Left lung (tissue), 10 donors: ENCODE results near the gene ARPP19. TPM values are rescaled to one million over a fixed set of nuclear protein-coding genes. Genes with fewer than 3 reads are reported as not detected.
"Not testable (repeated sequence)": the region's sequence is repeated elsewhere in the genome, so short reads cannot be mapped to it uniquely, and the experiment has no call there.

Source experiments
- ATAC-seq: fragments of 200-7000 bp; cut with Tn5 transposase; one replicate; pipeline ENCODE4 v1.9.1; 2020; ENCODE audit warnings: moderate library complexity
- DNase-seq, 4 donors: peaks; one replicate each; pipeline ENCODE4 v3.0.0-alpha.2; 2013 to 2020
- H3K27ac ChIP-seq, 2 donors: fragments of 200-600 bp; sonication (generic) in 1 of 2; one replicate each; pipeline versions ENCODE4 v1.5.0 to v1.8.0; 2020 to 2021
- H3K27me3 ChIP-seq, 2 donors: fragments of 200-600 bp; sonication (generic) in 1 of 2; one replicate each; pipeline versions ENCODE4 v1.5.0 to v1.8.0; 2020 to 2021
- H3K36me3 ChIP-seq, 2 donors: fragments of 200-600 bp; sonication (generic) in 1 of 2; one replicate each; pipeline versions ENCODE4 v1.5.0 to v1.8.0; 2020 to 2021
- H3K4me1 ChIP-seq, 2 donors: fragments of 200-600 bp; one replicate each; pipeline ENCODE4 v1.8.0; 2021
- H3K4me3 ChIP-seq, 2 donors: fragments of 200-600 bp; sonication (generic) in 1 of 2; one replicate each; pipeline versions ENCODE4 v1.5.0 to v1.8.0; 2020 to 2021; ENCODE audit warnings: mild to moderate bottlenecking in 1 of 2
- H3K9me3 ChIP-seq, 2 donors: fragments of 200-600 bp; sonication (generic) in 1 of 2; one replicate each; pipeline versions ENCODE4 v1.5.0 to v1.8.0; 2020 to 2021
- intact Hi-C, 2 donors: fragments of 100-400 bp; cut with DNase I; formaldehyde crosslinking; loops; one replicate each; pipeline versions ENCODE4 v1.11.2 to v1.14.2; 2022
- polyA plus RNA-seq, 6 donors: library from polyadenylated mRNA; unstranded; fragments of 120-200 nt; gene quantifications; one replicate each; pipeline ENCODE4 v1.2.1, GENCODE V29; 2013; ENCODE audit not compliant: insufficient read length in 6 of 6
- total RNA-seq, 2 donors: library from RNA; stranded (reverse); fragmentation: NEBNext Ultra II Directional; extraction: Animal tissue kit (Norgen Biotek cat#: 25700); gene quantifications; one replicate each; pipeline ENCODE4 v1.2.1, GENCODE V29; 2021
- TF ChIP-seq, protein P1 (sequence below), 2 donors: fragments of 200-600 bp; sonication (generic) in 1 of 2; IDR thresholded peaks; one replicate each; pipeline versions ENCODE4 v1.5.0 to v1.8.0; 2021; ENCODE audit warnings: antibody characterized with exemption in 2 of 2
- donor health status: DM: no; HTN: yes; CAD: no.
- donor health status: DM: no; HTN: no; CAD: no.

Gene ARPP19
- total and polyA plus RNA-seq, 8 donors, result 96.3 to 158 (median 110) TPM

DNA sequence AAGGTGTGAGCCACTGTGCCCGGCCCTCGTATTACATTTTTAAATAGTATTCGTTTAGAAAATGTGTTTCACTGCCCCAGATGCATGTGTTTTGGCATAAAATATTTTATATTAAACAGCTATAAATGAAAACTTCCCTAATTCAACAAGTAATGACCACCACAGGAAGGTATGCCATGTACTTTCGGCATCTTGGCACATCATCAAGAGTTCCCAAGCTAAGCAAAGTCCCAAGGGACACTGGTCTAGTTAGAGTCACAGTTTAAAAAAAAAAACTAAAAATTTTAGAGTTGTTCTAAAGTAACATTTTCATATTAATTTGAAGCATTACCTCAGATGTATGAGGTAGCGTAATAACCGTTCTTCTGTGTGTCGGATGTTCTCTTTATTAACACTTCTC lies 15.6 kb upstream of the ARPP19 start:
- peaks cover 0 to 28% of the 10 kb centered on the region in 2 donors for H3K36me3 ChIP-seq
- H3K27me3 ChIP-seq, result no peaks in the 10 kb centered on the region
- H3K4me1 ChIP-seq, result no peaks in the 10 kb centered on the region
- H3K9me3 ChIP-seq, result no peaks in the 10 kb centered on the region
- intact Hi-C loops, result no loop called here
- H3K4me3 ChIP-seq, result no peak overlapping the region
- no peak overlapping the region for H3K27ac ChIP-seq
- TF ChIP-seq, protein P1, sequence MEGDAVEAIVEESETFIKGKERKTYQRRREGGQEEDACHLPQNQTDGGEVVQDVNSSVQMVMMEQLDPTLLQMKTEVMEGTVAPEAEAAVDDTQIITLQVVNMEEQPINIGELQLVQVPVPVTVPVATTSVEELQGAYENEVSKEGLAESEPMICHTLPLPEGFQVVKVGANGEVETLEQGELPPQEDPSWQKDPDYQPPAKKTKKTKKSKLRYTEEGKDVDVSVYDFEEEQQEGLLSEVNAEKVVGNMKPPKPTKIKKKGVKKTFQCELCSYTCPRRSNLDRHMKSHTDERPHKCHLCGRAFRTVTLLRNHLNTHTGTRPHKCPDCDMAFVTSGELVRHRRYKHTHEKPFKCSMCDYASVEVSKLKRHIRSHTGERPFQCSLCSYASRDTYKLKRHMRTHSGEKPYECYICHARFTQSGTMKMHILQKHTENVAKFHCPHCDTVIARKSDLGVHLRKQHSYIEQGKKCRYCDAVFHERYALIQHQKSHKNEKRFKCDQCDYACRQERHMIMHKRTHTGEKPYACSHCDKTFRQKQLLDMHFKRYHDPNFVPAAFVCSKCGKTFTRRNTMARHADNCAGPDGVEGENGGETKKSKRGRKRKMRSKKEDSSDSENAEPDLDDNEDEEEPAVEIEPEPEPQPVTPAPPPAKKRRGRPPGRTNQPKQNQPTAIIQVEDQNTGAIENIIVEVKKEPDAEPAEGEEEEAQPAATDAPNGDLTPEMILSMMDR (IDR thresholded peaks at IDR 0.05), result no peak
- DNase-seq, result no peak
- no peak for ATAC-seq

DNA sequence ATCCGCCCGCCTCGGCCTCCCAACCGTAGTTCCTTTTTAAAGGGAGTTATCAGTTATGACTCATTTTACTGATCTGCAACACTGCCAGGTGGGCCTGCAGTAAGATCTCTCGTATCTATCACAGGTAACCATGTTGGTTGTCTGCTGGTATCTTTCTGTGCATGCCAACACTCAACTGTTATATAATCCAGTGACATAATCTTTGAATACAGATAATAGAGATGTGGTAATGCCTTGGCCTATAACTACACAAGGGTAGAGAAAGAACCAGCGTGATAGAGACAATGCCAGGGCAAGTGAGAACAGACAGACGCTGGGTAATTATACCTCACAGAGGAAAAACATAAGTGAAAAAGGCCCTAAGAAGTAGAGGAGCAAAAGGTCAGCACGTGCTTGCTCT lies 11.0 kb upstream of the ARPP19 start:
- H3K27me3 ChIP-seq, result no peaks in the 10 kb centered on the region
- H3K27ac ChIP-seq, result no peak overlapping the region
- H3K4me3 ChIP-seq, result no peak overlapping the region
- no peak for ATAC-seq
- TF ChIP-seq, protein P1 (IDR thresholded peaks at IDR 0.05), result no peak
- no peaks in the 10 kb centered on the region for H3K4me1 ChIP-seq
- no peaks in the 10 kb centered on the region for H3K9me3 ChIP-seq
- peaks cover 0 to 20% of the 10 kb centered on the region in 2 donors for H3K36me3 ChIP-seq
- intact Hi-C loops, result no loop called here
- DNase-seq, result no peak

DNA sequence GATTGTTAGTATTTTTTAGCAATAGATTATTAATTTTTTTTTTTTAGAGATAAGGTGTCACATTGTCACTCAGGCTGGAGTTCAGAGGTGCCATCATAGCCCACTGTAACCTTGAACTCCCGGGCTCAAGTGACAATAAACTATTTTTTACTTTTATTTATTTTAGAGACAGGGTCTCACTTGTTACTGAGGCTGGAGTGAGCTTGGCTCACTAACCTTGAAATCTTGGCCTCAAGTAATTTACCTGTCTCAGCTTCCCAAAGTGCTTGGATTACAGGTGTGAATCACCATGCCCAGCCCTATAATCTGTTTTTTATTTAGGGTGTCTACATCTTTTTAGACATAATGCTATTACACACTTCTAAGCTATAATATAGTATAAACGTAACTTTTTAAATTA lies 7.9 kb upstream of the ARPP19 start:
- DNase-seq (no peak), ATAC-seq (no peak)
- H3K9me3 ChIP-seq, result no peaks in the 10 kb centered on the region
- TF ChIP-seq, protein P1 (IDR thresholded peaks at IDR 0.05), result no peak
- no peak overlapping the region for H3K27ac ChIP-seq
- no peaks in the 10 kb centered on the region for H3K27me3 ChIP-seq
- intact Hi-C loops, result no loop called here
- no peaks in the 10 kb centered on the region for H3K4me1 ChIP-seq
- no peak overlapping the region for H3K4me3 ChIP-seq
- H3K36me3 ChIP-seq, result peaks cover 0 to 5% of the 10 kb centered on the region in 2 donors

DNA sequence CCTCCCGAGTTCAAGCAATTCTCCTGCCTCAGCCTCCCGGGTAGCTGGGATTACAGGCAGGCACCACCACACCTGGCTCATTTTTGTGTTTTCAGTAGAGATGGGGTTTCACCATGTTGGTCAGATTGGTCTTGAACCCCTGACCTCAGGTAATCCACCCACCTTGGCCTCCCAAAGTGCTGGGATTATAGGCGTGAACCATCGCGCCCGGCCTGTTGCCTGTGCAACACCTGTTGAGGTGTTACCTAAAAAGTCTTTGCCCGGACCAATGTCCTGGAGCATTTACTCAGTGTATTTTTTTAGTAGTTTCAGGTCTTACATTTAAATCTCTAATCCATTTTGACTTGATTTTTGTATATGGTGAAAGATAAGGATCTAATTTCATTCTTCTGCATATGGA lies 6.7 kb upstream of the ARPP19 start:
- H3K36me3 ChIP-seq, H3K27ac ChIP-seq, H3K27me3 ChIP-seq, ATAC-seq, DNase-seq, H3K4me1 ChIP-seq, intact Hi-C loops, H3K9me3 ChIP-seq, H3K4me3 ChIP-seq: not testable (repeated sequence)

DNA sequence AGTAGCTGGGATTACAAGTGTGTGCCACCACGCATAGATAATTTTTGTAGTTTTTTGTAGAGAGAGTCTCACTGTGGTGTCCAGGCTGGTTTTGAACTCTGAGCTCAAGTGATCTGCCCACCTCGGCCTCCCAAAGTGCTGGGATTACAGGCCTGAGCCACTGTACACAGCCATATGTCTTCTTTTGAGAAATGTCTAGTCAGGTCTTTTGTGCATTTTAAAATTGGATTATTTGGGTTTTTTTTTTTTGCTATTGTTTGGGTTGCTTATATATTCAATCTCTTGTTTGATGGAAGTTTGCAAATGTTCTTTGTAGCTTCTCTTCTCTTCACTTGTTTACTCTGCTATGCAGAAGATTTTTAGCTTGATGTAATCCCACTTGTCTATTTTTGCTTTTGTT lies 6.2 kb upstream of the ARPP19 start:
- Histone ChIP-seq H3K4me1 (no peaks in the 10 kb centered on the region), H3K4me3 (no peak overlapping the region), H3K27me3 (no peaks in the 10 kb centered on the region), H3K36me3 (no peaks in the 10 kb centered on the region), H3K27ac (no peak overlapping the region), H3K9me3 (no peaks in the 10 kb centered on the region)
- DNase-seq, result no peak
- TF ChIP-seq, protein P1 (IDR thresholded peaks at IDR 0.05), result no peak
- no peak for ATAC-seq
- intact Hi-C loops, result no loop called here

DNA sequence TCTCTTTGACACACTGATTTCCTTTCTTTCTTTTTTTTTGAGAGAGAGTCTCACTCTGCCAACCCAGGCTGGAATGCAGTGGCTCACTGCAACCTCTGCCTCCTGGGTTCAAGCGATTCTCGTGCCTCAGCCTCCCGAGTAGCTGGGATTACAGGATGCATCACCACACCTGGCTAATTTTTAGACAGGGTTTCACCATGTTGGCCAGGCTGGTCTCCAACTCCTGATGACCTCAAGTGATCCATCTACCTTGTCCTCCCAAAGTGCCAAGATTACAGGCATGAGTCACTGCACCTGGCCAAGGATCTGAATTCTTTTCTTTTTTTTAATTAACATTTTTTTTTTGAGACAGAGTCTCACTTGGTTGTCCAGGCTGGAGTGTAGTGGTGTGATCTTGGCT lies 5.8 kb upstream of the ARPP19 start:
- H3K9me3 ChIP-seq, H3K4me3 ChIP-seq, DNase-seq, H3K27me3 ChIP-seq, H3K36me3 ChIP-seq, H3K27ac ChIP-seq, intact Hi-C loops, ATAC-seq, H3K4me1 ChIP-seq: not testable (repeated sequence)
